ENCODE measurements around the gene RNASE11.

The RNASE11 gene

GRCh38 chr14:20592574-20592973 is 4.8 kb upstream of the RNASE11 start:
- TF ChIP-seq CTCF (IDR thresholded peaks at IDR 0.05; ENCODE audit: borderline replicate concordance, extremely low read depth, low read length, poor library complexity, severe bottlenecking) (no peak), EZH2 (IDR thresholded peaks at IDR 0.05; ENCODE audit: borderline replicate concordance, low read depth, low read length, severe bottlenecking) (no peak)
- H3K4me2 ChIP-seq (ENCODE audit: insufficient read depth, low read length) = no peak overlapping the region
- no peak for DNase-seq
- peaks cover 8% of the 10 kb centered on the region for H3K27me3 ChIP-seq (ENCODE audit: insufficient read depth, low read length, poor library complexity)
- H3K9me3 ChIP-seq (ENCODE audit: insufficient read depth, low read length, severe bottlenecking) = no peaks in the 10 kb centered on the region
- no peak overlapping the region for H3K27ac ChIP-seq (ENCODE audit: low read length)
- no peak overlapping the region for H3K9ac ChIP-seq (ENCODE audit: low read depth, low read length)
- no peak for ATAC-seq (ENCODE audit: insufficient read depth, low read depth)
- no peak overlapping the region for H3K4me3 ChIP-seq (ENCODE audit: low read depth in 1 of 2, low read length in 2 of 2)
- no peak overlapping the region for H2AFZ ChIP-seq (ENCODE audit: low read depth, low read length)
- H3K79me2 ChIP-seq (ENCODE audit: insufficient read depth, low read length) = no peaks in the 10 kb centered on the region
- peaks cover 8% of the 10 kb centered on the region; the same call in 1 of the 2 replicates for H3K4me1 ChIP-seq (ENCODE audit: insufficient read depth, low read length)
- H3K36me3 ChIP-seq (ENCODE audit: insufficient read depth, low read length) = no peaks in the 10 kb centered on the region
- H4K20me1 ChIP-seq (ENCODE audit: insufficient read depth, low read length) = no peaks in the 10 kb centered on the region

GRCh38 chr14:20591235-20591634 is 3.4 kb upstream of the RNASE11 start, which contains the start of gene RNASE12:
TSS of gene RNASE12 (minus strand) at chr14:20591376. CDS start at chr14:20590723, 653 bp downstream.
- Histone ChIP-seq H3K4me3 (ENCODE audit: low read depth in 1 of 2, low read length in 2 of 2) (no peak within 1 kb of the TSS), H3K9ac (ENCODE audit: low read depth, low read length) (no peak within 1 kb of the TSS), H3K79me2 (ENCODE audit: insufficient read depth, low read length) (no peaks in the 10 kb centered on the region), H4K20me1 (ENCODE audit: insufficient read depth, low read length) (no peaks in the 10 kb centered on the region), H3K9me3 (ENCODE audit: insufficient read depth, low read length, severe bottlenecking) (no peaks in the 10 kb centered on the region), H3K36me3 (ENCODE audit: insufficient read depth, low read length) (no peaks in the 10 kb centered on the region), H3K4me1 (ENCODE audit: insufficient read depth, low read length) (peaks cover 8% of the 10 kb centered on the region; the same call in 1 of the 2 replicates), H3K27me3 (ENCODE audit: insufficient read depth, low read length, poor library complexity) (peaks cover 10% of the 10 kb centered on the region), H3K27ac (ENCODE audit: low read length) (no peak within 1 kb of the TSS), H2AFZ (ENCODE audit: low read depth, low read length) (no peak within 1 kb of the TSS), H3K4me2 (ENCODE audit: insufficient read depth, low read length) (no peak within 1 kb of the TSS)
- DNase-seq = no peak
- no peak for TF ChIP-seq EZH2 (IDR thresholded peaks at IDR 0.05; ENCODE audit: borderline replicate concordance, low read depth, low read length, severe bottlenecking)
- no peak for TF ChIP-seq CTCF (IDR thresholded peaks at IDR 0.05; ENCODE audit: borderline replicate concordance, extremely low read depth, low read length, poor library complexity, severe bottlenecking)
- ATAC-seq (ENCODE audit: insufficient read depth, low read depth) = no peak

- no peaks in the 10 kb centered on the region for H3K36me3 ChIP-seq (ENCODE audit: insufficient read depth, low read length)
- TF ChIP-seq CTCF (IDR thresholded peaks at IDR 0.05; ENCODE audit: borderline replicate concordance, extremely low read depth, low read length, poor library complexity, severe bottlenecking) = no peak
- no peak for TF ChIP-seq EZH2 (IDR thresholded peaks at IDR 0.05; ENCODE audit: borderline replicate concordance, low read depth, low read length, severe bottlenecking)
- H3K79me2 ChIP-seq (ENCODE audit: insufficient read depth, low read length) = no peaks in the 10 kb centered on the region
- no peak overlapping the region for H2AFZ ChIP-seq (ENCODE audit: low read depth, low read length)
- H3K9me3 ChIP-seq (ENCODE audit: insufficient read depth, low read length, severe bottlenecking) = no peaks in the 10 kb centered on the region
- no peak overlapping the region for H3K9ac ChIP-seq (ENCODE audit: low read depth, low read length)
- no peak overlapping the region for H3K4me2 ChIP-seq (ENCODE audit: insufficient read depth, low read length)
- no peak for DNase-seq
- H4K20me1 ChIP-seq (ENCODE audit: insufficient read depth, low read length) = no peaks in the 10 kb centered on the region
- H3K4me1 ChIP-seq (ENCODE audit: insufficient read depth, low read length) = no peaks in the 10 kb centered on the region
- no peak overlapping the region for H3K4me3 ChIP-seq (ENCODE audit: low read depth in 1 of 2, low read length in 2 of 2)
- ATAC-seq (ENCODE audit: insufficient read depth, low read depth) = no peak
- H3K27me3 ChIP-seq (ENCODE audit: insufficient read depth, low read length, poor library complexity) = peaks cover 20% of the 10 kb centered on the region
- H3K27ac ChIP-seq (ENCODE audit: low read length) = no peak overlapping the region
These were observed 3.9 kb downstream of the RNASE11 start for GRCh38 chr14:20583908-20584307.

GRCh38 chr14:20583142-20583541 is 4.7 kb downstream of the RNASE11 start:
- H3K4me3 ChIP-seq (ENCODE audit: low read depth in 1 of 2, low read length in 2 of 2) = no peak overlapping the region
- H3K4me1 ChIP-seq (ENCODE audit: insufficient read depth, low read length) = no peaks in the 10 kb centered on the region
- DNase-seq = no peak

More at GRCh38 chr14:20583142-20583541, 4.7 kb downstream of the RNASE11 start:
- Histone ChIP-seq H3K4me2 (ENCODE audit: insufficient read depth, low read length) (no peak overlapping the region), H3K27ac (ENCODE audit: low read length) (no peak overlapping the region), H3K36me3 (ENCODE audit: insufficient read depth, low read length) (no peaks in the 10 kb centered on the region), H3K9me3 (ENCODE audit: insufficient read depth, low read length, severe bottlenecking) (no peaks in the 10 kb centered on the region), H3K79me2 (ENCODE audit: insufficient read depth, low read length) (no peaks in the 10 kb centered on the region), H4K20me1 (ENCODE audit: insufficient read depth, low read length) (no peaks in the 10 kb centered on the region), H3K27me3 (ENCODE audit: insufficient read depth, low read length, poor library complexity) (peaks cover 20% of the 10 kb centered on the region), H3K9ac (ENCODE audit: low read depth, low read length) (no peak overlapping the region), H2AFZ (ENCODE audit: low read depth, low read length) (no peak overlapping the region)
- TF ChIP-seq CTCF (IDR thresholded peaks at IDR 0.05; ENCODE audit: borderline replicate concordance, extremely low read depth, low read length, poor library complexity, severe bottlenecking) = no peak
- TF ChIP-seq EZH2 (IDR thresholded peaks at IDR 0.05; ENCODE audit: borderline replicate concordance, low read depth, low read length, severe bottlenecking) = no peak
- no peak for ATAC-seq (ENCODE audit: insufficient read depth, low read depth)
